ENCODE results near the gene USP10.

The USP10 gene

DNA sequence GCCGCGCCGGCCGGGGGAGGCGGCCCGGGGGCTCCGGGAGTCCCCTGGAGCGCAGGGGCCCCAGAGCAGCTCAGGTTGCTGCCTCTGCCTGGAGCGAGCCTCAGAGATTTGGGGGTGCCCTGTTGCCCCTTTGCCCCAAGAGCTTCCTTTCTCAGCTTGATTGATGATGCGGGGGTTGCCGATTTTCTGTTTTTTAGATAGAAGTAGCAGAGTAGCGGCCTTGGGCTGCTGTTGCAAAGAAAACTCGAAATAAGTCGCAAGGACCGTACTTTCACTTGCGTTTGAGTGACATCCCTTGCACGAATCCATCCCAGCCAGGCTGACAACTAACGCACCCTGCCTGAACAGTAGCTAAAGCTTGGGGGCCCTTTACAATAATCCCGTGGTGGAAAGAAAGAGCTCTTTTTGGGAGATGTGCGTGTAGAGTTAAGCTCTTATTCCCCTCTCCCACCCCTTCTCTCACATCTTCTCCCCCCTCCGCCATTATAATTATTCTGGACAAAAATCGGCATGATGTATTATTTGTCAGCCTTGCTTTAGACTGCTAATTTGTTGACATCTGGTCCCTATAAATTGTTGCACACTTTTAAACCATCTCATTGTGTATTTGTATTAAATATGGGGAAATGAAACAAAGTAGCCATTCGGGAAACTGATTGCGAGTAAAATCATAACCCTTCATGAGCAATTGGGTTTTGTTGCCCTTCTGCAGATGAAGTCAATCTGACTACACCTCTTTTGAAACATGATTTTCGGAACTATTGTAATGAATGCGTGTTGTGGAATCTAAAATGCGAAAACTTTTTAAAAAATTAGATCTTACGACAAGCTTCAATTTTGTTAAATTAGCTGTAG lies 873 bp downstream of the USP10 start:
- Histone ChIP-seq H3K9ac (ENCODE audit: low read length) (peak overlapping the region; percentile 95), H3K9me3 (ENCODE audit: control insufficient read depth, insufficient read depth, low read depth, low read length) (no peaks in the 10 kb centered on the region), H3K27ac (ENCODE audit: low read depth, low read length) (peak overlapping the region; percentile 48; the same call in 1 of the 2 replicates), H3K36me3 (ENCODE audit: control insufficient read depth, insufficient read depth, low read length) (no peaks in the 10 kb centered on the region), H3K4me3 (ENCODE audit: low read depth, low read length) (peak overlapping the region; percentile 88), H3K4me1 (ENCODE audit: control insufficient read depth, insufficient read depth, low read length) (peaks cover 23% of the 10 kb centered on the region), H3K27me3 (ENCODE audit: control insufficient read depth, insufficient read depth, low read length) (no peaks in the 10 kb centered on the region)

DNA sequence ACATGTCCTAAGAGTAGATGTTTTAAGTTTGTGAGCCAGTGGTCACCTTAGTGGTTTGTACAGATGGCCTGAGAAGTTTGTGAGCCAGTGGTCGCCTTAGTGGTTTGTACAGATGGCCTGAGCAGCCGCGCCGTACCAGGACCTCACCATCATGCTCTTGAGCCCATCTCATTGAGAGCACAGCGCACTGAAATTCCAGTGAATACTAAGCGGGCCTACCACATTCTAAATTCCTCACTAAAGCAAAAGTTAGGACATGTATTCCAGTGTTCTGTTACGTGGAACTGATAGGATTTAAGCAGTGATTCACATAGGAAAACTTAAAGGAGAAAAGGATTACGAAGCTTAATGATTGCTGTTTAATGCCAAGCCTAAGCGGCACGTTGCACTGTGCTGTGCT lies 3.9 kb downstream of the USP10 start:
- no peak overlapping the region for H3K27ac ChIP-seq (ENCODE audit: low read depth, low read length)
- H3K4me1 ChIP-seq (ENCODE audit: control insufficient read depth, insufficient read depth, low read length): peaks cover 27% of the 10 kb centered on the region
- no peaks in the 10 kb centered on the region for H3K27me3 ChIP-seq (ENCODE audit: control insufficient read depth, insufficient read depth, low read length)

DNA sequence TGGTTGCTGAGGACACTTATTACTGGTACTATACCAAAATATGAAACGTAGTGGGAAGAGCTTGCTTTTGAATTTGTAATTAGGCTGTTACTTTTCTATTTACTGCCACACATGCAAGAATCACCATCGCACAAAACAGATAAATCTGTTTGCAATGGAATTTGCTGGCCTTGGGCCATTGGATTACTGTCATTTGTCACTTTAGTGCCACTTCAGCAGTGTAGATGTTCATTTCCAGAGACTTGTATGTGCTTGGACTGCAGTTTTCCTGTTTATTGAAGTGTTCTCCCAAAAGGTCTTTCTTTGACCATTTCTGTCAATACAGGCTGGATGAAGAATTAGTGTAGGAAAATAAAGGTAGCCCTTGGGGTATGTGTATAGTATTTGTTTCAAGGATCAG lies 4.5 kb downstream of the USP10 start:
- no peaks in the 10 kb centered on the region for H3K27me3 ChIP-seq (ENCODE audit: control insufficient read depth, insufficient read depth, low read length)
- H3K27ac ChIP-seq (ENCODE audit: low read depth, low read length): no peak overlapping the region
- H3K9ac ChIP-seq (ENCODE audit: low read length): no peak overlapping the region
- no peaks in the 10 kb centered on the region for H3K9me3 ChIP-seq (ENCODE audit: control insufficient read depth, insufficient read depth, low read depth, low read length)
- peaks cover 29% of the 10 kb centered on the region for H3K4me1 ChIP-seq (ENCODE audit: control insufficient read depth, insufficient read depth, low read length)
- H3K36me3 ChIP-seq (ENCODE audit: control insufficient read depth, insufficient read depth, low read length): peaks cover 5% of the 10 kb centered on the region; the same call in 1 of the 2 replicates
- no peak overlapping the region for H3K4me3 ChIP-seq (ENCODE audit: low read depth, low read length)

More for the DNA sequence above, 3.9 kb downstream of the USP10 start:
- Histone ChIP-seq H3K36me3 (ENCODE audit: control insufficient read depth, insufficient read depth, low read length) (no peaks in the 10 kb centered on the region; the same call in 1 of the 2 replicates), H3K9ac (ENCODE audit: low read length) (no peak overlapping the region), H3K4me3 (ENCODE audit: low read depth, low read length) (no peak overlapping the region), H3K9me3 (ENCODE audit: control insufficient read depth, insufficient read depth, low read depth, low read length) (no peaks in the 10 kb centered on the region)

DNA sequence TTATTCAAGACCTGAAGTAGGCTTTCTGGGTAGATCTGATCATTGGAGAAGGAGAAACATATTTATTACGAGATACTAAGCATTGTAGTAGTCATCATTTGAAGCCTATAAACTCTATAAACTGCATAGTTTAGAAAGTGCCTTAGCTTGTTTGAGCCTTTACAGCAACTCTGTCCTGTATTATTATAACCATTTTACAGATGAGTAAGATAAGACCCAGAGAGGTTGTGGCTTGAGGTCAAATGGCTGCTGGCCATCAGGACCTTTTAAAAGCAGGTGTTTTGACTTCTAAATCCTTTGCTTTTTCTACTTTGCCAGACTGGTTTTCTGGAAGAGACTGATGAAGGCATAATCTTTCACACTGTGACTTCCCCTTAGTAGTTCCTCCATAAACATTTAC lies 7.1 kb downstream of the USP10 start:
- H3K4me1 ChIP-seq (ENCODE audit: control insufficient read depth, insufficient read depth, low read length): peaks cover 44% of the 10 kb centered on the region
- peaks cover 14% of the 10 kb centered on the region for H3K36me3 ChIP-seq (ENCODE audit: control insufficient read depth, insufficient read depth, low read length)
- no peak overlapping the region for H3K4me3 ChIP-seq (ENCODE audit: low read depth, low read length)
- no peaks in the 10 kb centered on the region for H3K9me3 ChIP-seq (ENCODE audit: control insufficient read depth, insufficient read depth, low read depth, low read length)
- H3K27me3 ChIP-seq (ENCODE audit: control insufficient read depth, insufficient read depth, low read length): no peaks in the 10 kb centered on the region
- H3K9ac ChIP-seq (ENCODE audit: low read length): no peak overlapping the region
- no peak overlapping the region for H3K27ac ChIP-seq (ENCODE audit: low read depth, low read length)

DNA sequence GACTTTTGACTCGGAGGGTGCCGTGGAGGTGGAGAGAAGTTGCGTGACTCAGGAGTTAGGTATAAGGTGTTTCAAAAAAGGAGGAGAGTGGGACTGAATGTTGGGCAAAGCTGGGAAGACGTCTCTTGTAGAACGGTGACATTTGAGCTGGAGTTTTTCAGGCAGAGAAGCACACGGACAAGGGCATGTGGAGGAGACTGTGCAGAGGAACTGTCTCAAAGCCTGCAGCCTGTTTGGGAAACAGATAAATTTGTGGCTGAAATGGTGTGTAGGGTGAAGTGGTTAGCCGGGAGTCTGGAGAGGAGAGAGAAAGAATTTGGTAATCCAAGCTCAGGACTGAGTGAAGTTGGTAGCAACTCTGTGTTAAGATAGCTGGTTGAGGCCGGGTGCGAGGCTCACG lies 9.8 kb downstream of the USP10 start:
- peaks cover 16% of the 10 kb centered on the region for H3K36me3 ChIP-seq (ENCODE audit: control insufficient read depth, insufficient read depth, low read length)
- peaks cover 61% of the 10 kb centered on the region for H3K4me1 ChIP-seq (ENCODE audit: control insufficient read depth, insufficient read depth, low read length)
- no peak overlapping the region for H3K4me3 ChIP-seq (ENCODE audit: low read depth, low read length)
- H3K9ac ChIP-seq (ENCODE audit: low read length): no peak overlapping the region
- H3K9me3 ChIP-seq (ENCODE audit: control insufficient read depth, insufficient read depth, low read depth, low read length): no peaks in the 10 kb centered on the region
- no peaks in the 10 kb centered on the region for H3K27me3 ChIP-seq (ENCODE audit: control insufficient read depth, insufficient read depth, low read length)
- no peak overlapping the region for H3K27ac ChIP-seq (ENCODE audit: low read depth, low read length)

DNA sequence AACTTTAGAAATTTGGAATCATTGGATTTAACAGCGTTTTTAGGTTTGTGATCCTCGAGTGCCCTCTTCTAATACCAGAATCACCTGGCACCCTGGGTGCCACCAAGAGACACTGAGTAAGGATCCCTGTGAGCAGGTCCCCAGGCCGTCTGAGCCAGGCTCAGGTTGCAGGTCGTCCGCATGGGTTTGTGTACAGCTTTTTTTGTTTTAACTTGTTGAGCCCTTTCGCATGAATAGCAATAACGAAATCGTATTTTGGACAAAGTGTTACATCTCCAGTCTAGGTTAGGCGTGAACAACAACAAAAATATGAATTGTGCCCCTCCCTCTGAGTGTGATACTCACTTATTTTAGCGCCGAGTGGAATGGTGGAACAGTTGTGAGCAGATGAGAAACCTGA lies 10.9 kb downstream of the USP10 start:
- H3K36me3 ChIP-seq (ENCODE audit: control insufficient read depth, insufficient read depth, low read length): peaks cover 16% of the 10 kb centered on the region
- H3K27ac ChIP-seq (ENCODE audit: low read depth, low read length): no peak overlapping the region
- H3K9me3 ChIP-seq (ENCODE audit: control insufficient read depth, insufficient read depth, low read depth, low read length): no peaks in the 10 kb centered on the region
- peaks cover 61% of the 10 kb centered on the region for H3K4me1 ChIP-seq (ENCODE audit: control insufficient read depth, insufficient read depth, low read length)
- no peak overlapping the region for H3K4me3 ChIP-seq (ENCODE audit: low read depth, low read length)
- H3K27me3 ChIP-seq (ENCODE audit: control insufficient read depth, insufficient read depth, low read length): no peaks in the 10 kb centered on the region
- no peak overlapping the region for H3K9ac ChIP-seq (ENCODE audit: low read length)

DNA sequence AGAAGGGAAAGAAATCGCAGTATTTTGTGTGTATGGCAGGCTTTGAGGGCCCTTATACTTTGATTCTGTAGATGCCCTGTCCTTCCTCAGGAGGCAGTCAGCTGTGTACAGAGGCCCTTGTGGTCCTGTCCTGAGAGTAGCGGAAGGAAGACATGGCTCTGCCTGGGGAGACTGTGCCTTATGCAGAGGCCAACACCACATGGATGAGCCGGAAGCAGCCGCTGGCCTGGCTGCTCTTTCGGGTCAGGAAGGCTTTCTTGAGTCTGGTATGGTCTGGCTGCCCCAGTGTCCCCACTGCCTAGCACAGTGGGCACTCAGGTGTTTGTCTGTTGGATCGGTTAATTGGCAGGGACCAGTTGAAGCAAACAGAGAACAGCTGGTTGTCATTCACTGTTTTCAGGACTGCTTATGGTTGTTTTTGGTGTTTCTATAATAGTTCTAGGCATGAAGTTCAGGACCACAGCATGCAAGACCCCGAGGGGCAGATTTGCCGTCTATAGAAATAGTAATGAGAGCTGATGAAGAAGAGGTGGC lies 12.4 kb downstream of the USP10 start:
- H3K36me3 ChIP-seq (ENCODE audit: control insufficient read depth, insufficient read depth, low read length): peaks cover 30% of the 10 kb centered on the region
- no peak overlapping the region for H3K4me3 ChIP-seq (ENCODE audit: low read depth, low read length)
- H3K9ac ChIP-seq (ENCODE audit: low read length): no peak overlapping the region
- H3K4me1 ChIP-seq (ENCODE audit: control insufficient read depth, insufficient read depth, low read length): peaks cover 61% of the 10 kb centered on the region
- H3K27me3 ChIP-seq (ENCODE audit: control insufficient read depth, insufficient read depth, low read length): no peaks in the 10 kb centered on the region
- no peak overlapping the region for H3K27ac ChIP-seq (ENCODE audit: low read depth, low read length)
- no peaks in the 10 kb centered on the region for H3K9me3 ChIP-seq (ENCODE audit: control insufficient read depth, insufficient read depth, low read depth, low read length)

DNA sequence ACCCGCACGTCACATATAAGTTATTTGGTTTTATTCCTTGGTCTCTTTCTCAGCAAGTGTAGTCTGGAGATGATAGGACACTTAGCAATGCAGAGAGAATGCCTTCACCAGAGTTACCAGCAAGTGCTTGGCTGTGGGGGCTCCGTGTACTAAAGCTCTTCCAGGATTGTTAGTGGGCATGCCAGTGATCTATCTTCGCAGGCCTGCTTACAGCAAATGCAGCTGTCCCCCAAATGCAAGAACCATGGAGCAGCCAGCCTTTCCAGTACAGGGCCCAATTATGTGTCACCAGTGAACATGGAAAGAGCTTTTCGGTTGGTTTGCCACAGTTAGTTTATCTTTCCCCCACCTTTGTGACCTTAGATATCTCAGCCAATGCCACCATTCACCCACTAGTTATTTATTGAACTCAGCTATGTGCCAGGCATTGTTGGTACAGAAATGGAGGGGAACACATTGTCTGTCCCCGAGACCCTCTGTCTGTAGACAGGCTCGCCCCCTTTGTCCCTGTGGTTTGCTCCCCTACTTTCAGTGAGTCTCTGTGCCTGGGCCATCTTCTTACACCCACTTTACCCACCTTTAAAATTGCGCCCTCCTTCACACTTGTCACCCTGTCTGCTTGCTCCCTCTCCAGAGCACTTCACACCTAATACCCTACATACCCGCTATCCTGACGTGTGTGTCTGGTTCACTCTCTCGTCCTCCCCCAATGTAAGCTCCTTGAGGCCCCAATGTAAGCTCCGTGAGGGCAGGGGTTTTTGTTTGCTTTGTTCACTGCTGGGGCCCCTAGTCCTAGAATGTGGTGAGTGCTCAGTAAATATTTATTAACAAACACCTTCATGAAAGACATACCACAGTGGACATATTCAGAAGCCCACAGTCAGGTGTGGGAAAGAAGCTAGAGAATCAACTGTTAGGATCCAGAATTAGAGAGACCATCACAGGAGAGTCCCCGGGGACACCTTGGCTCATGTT lies 13.3 kb downstream of the USP10 start:
- H3K4me1 ChIP-seq (ENCODE audit: control insufficient read depth, insufficient read depth, low read length): peaks cover 61% of the 10 kb centered on the region
- no peak overlapping the region for H3K9ac ChIP-seq (ENCODE audit: low read length)
- no peaks in the 10 kb centered on the region for H3K9me3 ChIP-seq (ENCODE audit: control insufficient read depth, insufficient read depth, low read depth, low read length)
- H3K27me3 ChIP-seq (ENCODE audit: control insufficient read depth, insufficient read depth, low read length): no peaks in the 10 kb centered on the region
- H3K27ac ChIP-seq (ENCODE audit: low read depth, low read length): no peak overlapping the region
- H3K36me3 ChIP-seq (ENCODE audit: control insufficient read depth, insufficient read depth, low read length): peaks cover 34% of the 10 kb centered on the region
- H3K4me3 ChIP-seq (ENCODE audit: low read depth, low read length): no peak overlapping the region

DNA sequence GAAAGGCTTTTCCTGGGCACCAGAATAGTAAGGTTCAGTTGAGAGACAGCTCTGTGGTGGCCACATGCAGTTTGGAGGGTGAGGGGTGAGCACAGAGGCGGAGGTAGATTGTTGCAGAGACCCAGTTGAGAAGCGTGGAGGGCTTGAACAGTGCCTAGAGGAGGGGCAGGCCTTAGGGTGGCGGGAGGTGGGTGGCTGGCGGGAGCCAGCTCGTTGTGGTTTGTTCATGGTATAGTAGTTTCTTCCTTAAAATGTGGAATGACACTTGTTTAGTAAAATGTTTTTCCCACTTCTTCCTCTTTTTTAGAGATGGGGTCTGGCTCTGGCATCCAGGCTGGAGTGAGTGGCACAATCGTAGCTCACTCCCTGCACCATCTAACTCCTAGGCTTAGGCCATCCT lies 14.2 kb downstream of the USP10 start:
- Histone ChIP-seq H3K4me1 (ENCODE audit: control insufficient read depth, insufficient read depth, low read length) (peaks cover 54% of the 10 kb centered on the region), H3K9ac (ENCODE audit: low read length) (no peak overlapping the region), H3K27me3 (ENCODE audit: control insufficient read depth, insufficient read depth, low read length) (no peaks in the 10 kb centered on the region), H3K36me3 (ENCODE audit: control insufficient read depth, insufficient read depth, low read length) (peaks cover 32% of the 10 kb centered on the region), H3K9me3 (ENCODE audit: control insufficient read depth, insufficient read depth, low read depth, low read length) (no peaks in the 10 kb centered on the region), H3K4me3 (ENCODE audit: low read depth, low read length) (no peak overlapping the region), H3K27ac (ENCODE audit: low read depth, low read length) (no peak overlapping the region)

DNA sequence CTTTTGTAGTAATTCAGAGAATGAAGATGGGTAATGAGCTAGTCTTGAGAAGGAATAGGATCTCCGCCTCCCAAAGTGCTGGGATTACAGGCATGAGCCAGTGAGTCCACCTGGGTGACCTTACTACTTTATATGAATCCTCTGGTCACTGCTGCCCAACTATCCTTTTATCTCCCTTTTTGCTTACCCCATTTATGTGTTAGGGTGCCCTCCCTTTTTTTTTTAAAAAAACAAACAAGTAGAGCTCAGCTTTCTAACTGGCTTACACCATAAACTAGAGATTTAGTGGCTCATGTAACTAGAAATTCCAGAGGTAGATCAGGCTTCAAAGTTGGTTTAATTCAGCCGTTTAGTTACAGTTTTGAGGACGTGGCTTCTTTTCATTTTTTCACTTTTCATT lies 15.6 kb downstream of the USP10 start:
- H3K9me3 ChIP-seq (ENCODE audit: control insufficient read depth, insufficient read depth, low read depth, low read length): no peaks in the 10 kb centered on the region
- H3K36me3 ChIP-seq (ENCODE audit: control insufficient read depth, insufficient read depth, low read length): peaks cover 40% of the 10 kb centered on the region
- no peaks in the 10 kb centered on the region for H3K27me3 ChIP-seq (ENCODE audit: control insufficient read depth, insufficient read depth, low read length)
- H3K4me3 ChIP-seq (ENCODE audit: low read depth, low read length): no peak overlapping the region
- peaks cover 46% of the 10 kb centered on the region for H3K4me1 ChIP-seq (ENCODE audit: control insufficient read depth, insufficient read depth, low read length)
- H3K27ac ChIP-seq (ENCODE audit: low read depth, low read length): no peak overlapping the region
- no peak overlapping the region for H3K9ac ChIP-seq (ENCODE audit: low read length)
